Panc1 (cell line): ENCODE results near the gene KCNK5. TPM values are rescaled to one million over a fixed set of nuclear protein-coding genes. Genes with fewer than 3 reads are reported as not detected.

Experiments
- ATAC-seq: fragments of 200-7000 bp; cut with Tn5 transposase; 2 replicates; pipeline ENCODE4 v1.9.1; 2020; ENCODE audit warnings: mild to moderate bottlenecking, moderate library complexity
- BruUV-seq: library from RNA; stranded (reverse); fragments of 400-500 nt; replicated peaks from 2 replicates; lab custom pipeline; 2021; lab: Mats Ljungman, UMichigan
- CTCF ChIA-PET: fragments of 300-600 bp; sonication (Branson Sonifier 250); formaldehyde crosslinking; loops from one replicate; lab custom pipeline; 2022; ENCODE audit warnings: antibody characterized with exemption; lab: Charles Lee
- POLR2A ChIA-PET: fragments of 300-600 bp; sonication (Branson Sonifier 250); formaldehyde crosslinking; loops from one replicate; lab custom pipeline; 2022; ENCODE audit warnings: antibody characterized with exemption; lab: Charles Lee
- DNase-seq: peaks from one replicate; pipeline ENCODE4 v3.0.0-alpha.2; 2010; ENCODE audit warnings: low read depth, low spot score
- H3K27ac ChIP-seq: 2 replicates; pipeline ENCODE4 v1.5.1; 2011; ENCODE audit warnings: mild to moderate bottlenecking, low read length, inconsistent platforms
- H3K27me3 ChIP-seq: fragments of 200-500 bp; sonication (Bioruptor generic); 2 replicates; pipeline ENCODE4 v1.6.0; 2014; ENCODE audit warnings: low read length, inconsistent platforms; ENCODE audit not compliant: control insufficient read depth, insufficient read depth
- H3K36me3 ChIP-seq: fragments of 200-500 bp; sonication (Bioruptor generic); 2 replicates; pipeline ENCODE4 v1.5.1; 2014; ENCODE audit warnings: inconsistent platforms, mild to moderate bottlenecking, low read length, moderate library complexity; ENCODE audit not compliant: control insufficient read depth, insufficient read depth
- H3K4me1 ChIP-seq: 2 replicates; pipeline ENCODE4 v1.5.1; 2011; ENCODE audit warnings: inconsistent platforms, mild to moderate bottlenecking, low read length, moderate library complexity; ENCODE audit not compliant: control insufficient read depth, insufficient read depth
- H3K4me3 ChIP-seq, 2 experiments: 2 replicates each; pipeline ENCODE4 v1.5.1; 2011 to 2012; ENCODE audit warnings: low read depth in 2 of 2, low read length in 2 of 2, mild to moderate bottlenecking in 2 of 2, inconsistent platforms in 1 of 2, moderate library complexity in 1 of 2
- H3K9me3 ChIP-seq: fragments of 200-500 bp; sonication (Bioruptor generic); 2 replicates; pipeline ENCODE4 v1.5.1; 2014; ENCODE audit warnings: low read depth, mild to moderate bottlenecking, inconsistent platforms, low read length, moderate library complexity; ENCODE audit not compliant: control insufficient read depth, insufficient read depth
- CTCF ChIP-seq: fragments of 450-650 bp; IDR thresholded peaks from 2 replicates; pipeline ENCODE4 v1.5.1; 2017; ENCODE audit warnings: mild to moderate bottlenecking
- POLR2AphosphoS5 ChIP-seq: IDR thresholded peaks from 2 replicates; pipeline ENCODE4 v1.6.1; 2012; ENCODE audit warnings: mild to moderate bottlenecking, low read depth, low read length, moderate library complexity
- SIN3A ChIP-seq: IDR thresholded peaks from 2 replicates; pipeline ENCODE4 v1.6.1; 2012; ENCODE audit warnings: low read depth, mild to moderate bottlenecking, low read length, moderate library complexity, borderline replicate concordance; ENCODE audit not compliant: insufficient read depth
- TCF7L2 ChIP-seq: IDR thresholded peaks from 2 replicates; pipeline ENCODE4 v1.6.1; 2011; ENCODE audit warnings: mild to moderate bottlenecking, low read depth, low read length, inconsistent platforms
- in situ Hi-C: cut with HindIII; loops from 2 replicates; pipeline ENCODE4 v1.10.0; 2016; ENCODE audit warnings: low sequenced_read_pairs, low pct_unique_long_range_greater_than_20kb
- intact Hi-C: fragments of 100-400 bp; cut with micrococcal nuclease; formaldehyde crosslinking; loops from one replicate; pipeline ENCODE4 v1.10.0; 2022; ENCODE audit not compliant: unreplicated experiment
- total RNA-seq: library from RNA; stranded (reverse); gene quantifications from one replicate; pipeline ENCODE4 v1.2.1, GENCODE V29; 2021; ENCODE audit not compliant: unreplicated experiment
- TF ChIP-seq, protein P1 (sequence below), 2 experiments: IDR thresholded peaks; 2 replicates each; pipeline ENCODE4 v1.6.1; 2011 to 2012; ENCODE audit warnings: low read depth in 2 of 2, control low read depth in 1 of 2, low read length in 1 of 2, mild to moderate bottlenecking in 1 of 2, moderate library complexity in 1 of 2; ENCODE audit not compliant: insufficient read depth in 1 of 2

Gene KCNK5
- total RNA-seq, 1 experiment from 2014 or later: 0.77 TPM

- in situ Hi-C loops: no loop called here
- Histone ChIP-seq H3K27ac (no peak overlapping the region), H3K4me3 (no peak overlapping the region), H3K4me1 (no peaks in the 10 kb centered on the region), H3K9me3 (no peaks in the 10 kb centered on the region), H3K36me3 (no peaks in the 10 kb centered on the region), H3K27me3 (no peaks in the 10 kb centered on the region; the same call in 1 of the 2 replicates)
- ATAC-seq: no peak
- POLR2A ChIA-PET: no interaction called here
- TF ChIP-seq, protein P1, sequence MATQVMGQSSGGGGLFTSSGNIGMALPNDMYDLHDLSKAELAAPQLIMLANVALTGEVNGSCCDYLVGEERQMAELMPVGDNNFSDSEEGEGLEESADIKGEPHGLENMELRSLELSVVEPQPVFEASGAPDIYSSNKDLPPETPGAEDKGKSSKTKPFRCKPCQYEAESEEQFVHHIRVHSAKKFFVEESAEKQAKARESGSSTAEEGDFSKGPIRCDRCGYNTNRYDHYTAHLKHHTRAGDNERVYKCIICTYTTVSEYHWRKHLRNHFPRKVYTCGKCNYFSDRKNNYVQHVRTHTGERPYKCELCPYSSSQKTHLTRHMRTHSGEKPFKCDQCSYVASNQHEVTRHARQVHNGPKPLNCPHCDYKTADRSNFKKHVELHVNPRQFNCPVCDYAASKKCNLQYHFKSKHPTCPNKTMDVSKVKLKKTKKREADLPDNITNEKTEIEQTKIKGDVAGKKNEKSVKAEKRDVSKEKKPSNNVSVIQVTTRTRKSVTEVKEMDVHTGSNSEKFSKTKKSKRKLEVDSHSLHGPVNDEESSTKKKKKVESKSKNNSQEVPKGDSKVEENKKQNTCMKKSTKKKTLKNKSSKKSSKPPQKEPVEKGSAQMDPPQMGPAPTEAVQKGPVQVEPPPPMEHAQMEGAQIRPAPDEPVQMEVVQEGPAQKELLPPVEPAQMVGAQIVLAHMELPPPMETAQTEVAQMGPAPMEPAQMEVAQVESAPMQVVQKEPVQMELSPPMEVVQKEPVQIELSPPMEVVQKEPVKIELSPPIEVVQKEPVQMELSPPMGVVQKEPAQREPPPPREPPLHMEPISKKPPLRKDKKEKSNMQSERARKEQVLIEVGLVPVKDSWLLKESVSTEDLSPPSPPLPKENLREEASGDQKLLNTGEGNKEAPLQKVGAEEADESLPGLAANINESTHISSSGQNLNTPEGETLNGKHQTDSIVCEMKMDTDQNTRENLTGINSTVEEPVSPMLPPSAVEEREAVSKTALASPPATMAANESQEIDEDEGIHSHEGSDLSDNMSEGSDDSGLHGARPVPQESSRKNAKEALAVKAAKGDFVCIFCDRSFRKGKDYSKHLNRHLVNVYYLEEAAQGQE (IDR thresholded peaks at IDR 0.05; ENCODE audit: insufficient read depth in 1 of 2, low read depth in 2 of 2, low read length in 1 of 2): no peak
- TF ChIP-seq SIN3A: no peak
- TF ChIP-seq CTCF: no peak
- no peak for TF ChIP-seq TCF7L2
- no peak for TF ChIP-seq POLR2AphosphoS5
- DNase-seq: no peak
- intact Hi-C loops: no loop called here
- no TSS peak for BruUV-seq
- CTCF ChIA-PET: no interaction called here
Observed at GRCh38 chr6:39209360-39209811, 19.9 kb downstream of the KCNK5 start.

- ATAC-seq: no peak
- BruUV-seq: no TSS peak
- TF ChIP-seq POLR2AphosphoS5: no peak
- no peak for TF ChIP-seq SIN3A
- TF ChIP-seq TCF7L2: no peak
- TF ChIP-seq CTCF: no peak
- TF ChIP-seq, protein P1 (IDR thresholded peaks at IDR 0.05; ENCODE audit: insufficient read depth in 1 of 2, low read depth in 2 of 2, low read length in 1 of 2): no peak
- Histone ChIP-seq H3K36me3 (no peaks in the 10 kb centered on the region), H3K4me1 (no peaks in the 10 kb centered on the region), H3K9me3 (no peaks in the 10 kb centered on the region), H3K27me3 (no peaks in the 10 kb centered on the region; the same call in 1 of the 2 replicates), H3K27ac (no peak overlapping the region), H3K4me3 (no peak overlapping the region)
- CTCF ChIA-PET: no interaction called here
- POLR2A ChIA-PET: no interaction called here
- in situ Hi-C loops: no loop called here
- no peak for DNase-seq
- intact Hi-C loops: no loop called here
Observed at GRCh38 chr6:39208223-39208739, 21.0 kb downstream of the KCNK5 start.
